BE2C (cell line): ENCODE measurements around the gene TMEM52B.

ENCODE experiments used
- DNase-seq: peaks from one replicate; pipeline ENCODE4 v3.0.0-alpha.2; 2020
- H3K27me3 ChIP-seq: fragments of 250-450 bp; sonication (Bioruptor Pico); 2 replicates; pipeline ENCODE4 v1.5.1; 2020; ENCODE audit warnings: mild to moderate bottlenecking
- H3K36me3 ChIP-seq: fragments of 250-450 bp; sonication (Bioruptor Pico); 2 replicates; pipeline ENCODE4 v1.5.1; 2020; ENCODE audit warnings: mild to moderate bottlenecking
- H3K4me1 ChIP-seq: fragments of 250-450 bp; sonication (Bioruptor Pico); 2 replicates; pipeline ENCODE4 v1.5.1; 2020
- H3K4me3 ChIP-seq: 2 replicates; pipeline ENCODE4 v1.5.1; 2011; ENCODE audit warnings: low read depth, low read length
- H3K9me3 ChIP-seq: fragments of 250-450 bp; sonication (Bioruptor Pico); 2 replicates; pipeline ENCODE4 v1.5.1; 2020
- CTCF ChIP-seq: IDR thresholded peaks from 2 replicates; pipeline ENCODE4 v1.5.1; 2012; ENCODE audit warnings: mild to moderate bottlenecking, low read depth, low read length

Gene TMEM52B

GRCh38 chr12:10140001-10140400 lies 38.8 kb upstream of the TMEM52B start:
- DNase-seq, result no peak
- Histone ChIP-seq H3K27me3 (peaks cover 3% of the 10 kb centered on the region; the same call in 1 of the 2 replicates), H3K4me3 (no peak overlapping the region), H3K36me3 (no peaks in the 10 kb centered on the region), H3K4me1 (no peaks in the 10 kb centered on the region), H3K9me3 (no peaks in the 10 kb centered on the region)
- TF ChIP-seq CTCF, result peak; percentile 43

GRCh38 chr12:10142976-10143589 lies 35.7 kb upstream of the TMEM52B start:
- Histone ChIP-seq H3K9me3 (no peaks in the 10 kb centered on the region), H3K36me3 (no peaks in the 10 kb centered on the region), H3K4me3 (no peak overlapping the region), H3K27me3 (peaks cover 3% of the 10 kb centered on the region; the same call in 1 of the 2 replicates), H3K4me1 (no peaks in the 10 kb centered on the region)
- no peak for TF ChIP-seq CTCF
- no peak for DNase-seq

- H3K4me1 ChIP-seq, result no peaks in the 10 kb centered on the region
- DNase-seq, result no peak
- H3K9me3 ChIP-seq, result no peaks in the 10 kb centered on the region
- H3K4me3 ChIP-seq, result no peak overlapping the region
- H3K36me3 ChIP-seq, result no peaks in the 10 kb centered on the region
- H3K27me3 ChIP-seq, result peaks cover 3% of the 10 kb centered on the region; the same call in 1 of the 2 replicates
- TF ChIP-seq CTCF, result no peak
Observed at GRCh38 chr12:10147714-10148403, 31.0 kb upstream of the TMEM52B start.

- Histone ChIP-seq H3K27me3 (peaks cover 11% of the 10 kb centered on the region), H3K4me3 (no peak overlapping the region), H3K9me3 (no peaks in the 10 kb centered on the region), H3K4me1 (no peaks in the 10 kb centered on the region), H3K36me3 (no peaks in the 10 kb centered on the region)
- DNase-seq, result no peak
- no peak for TF ChIP-seq CTCF
Observed at GRCh38 chr12:10151621-10152020, 27.2 kb upstream of the TMEM52B start.

- Histone ChIP-seq H3K9me3 (no peaks in the 10 kb centered on the region), H3K27me3 (peaks cover 11% of the 10 kb centered on the region), H3K4me1 (no peaks in the 10 kb centered on the region), H3K36me3 (no peaks in the 10 kb centered on the region), H3K4me3 (peak overlapping the region; percentile 63)
- peak; percentile 73 for TF ChIP-seq CTCF
- DNase-seq, result peak; percentile 54
Observed at GRCh38 chr12:10153271-10154144, 25.3 kb upstream of the TMEM52B start.
